Amygdala (tissue), 56 donors: ENCODE data around the gene MEF2B.
"Not testable (repeated sequence)": the region's sequence is repeated elsewhere in the genome, so short reads cannot be mapped to it uniquely, and the experiment has no call there.

Source experiments
- DNase-seq, 56 donors: peaks; one replicate each; lab custom pipeline; 2025; lab: John Stamatoyannopoulos, UW

The MEF2B gene

DNA sequence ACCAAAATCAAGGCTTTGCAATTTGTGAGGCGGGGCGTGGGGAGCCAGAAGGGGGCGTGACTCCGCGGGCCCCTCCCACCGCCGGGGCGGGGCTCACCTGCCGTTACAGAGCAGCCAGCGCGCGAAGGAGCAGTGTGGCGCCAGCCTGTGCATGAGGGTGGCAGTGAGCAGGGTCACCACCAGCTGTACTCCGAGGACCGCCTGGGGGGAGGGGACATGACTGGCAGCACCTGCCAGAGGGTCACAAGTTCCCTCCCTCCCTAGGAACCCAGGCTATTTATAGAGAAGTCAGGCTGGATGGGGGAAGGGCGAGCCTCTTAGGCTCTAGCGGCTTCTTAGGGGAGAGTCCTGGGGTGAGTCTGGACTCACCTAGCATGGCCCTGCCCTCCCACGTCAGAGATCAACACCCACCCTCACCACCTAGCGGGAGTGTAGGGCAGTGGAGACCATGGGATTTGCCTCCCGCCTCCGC, 35.3 kb downstream of the MEF2B start:
- peak in 2 of 56 donors; percentile 28 to 35 for DNase-seq

- peak in 4 of 56 donors; percentile 7 to 22 (median 12) for DNase-seq
Observed at GRCh38 chr19:19133985-19134384, 36.1 kb downstream of the MEF2B start.

DNA sequence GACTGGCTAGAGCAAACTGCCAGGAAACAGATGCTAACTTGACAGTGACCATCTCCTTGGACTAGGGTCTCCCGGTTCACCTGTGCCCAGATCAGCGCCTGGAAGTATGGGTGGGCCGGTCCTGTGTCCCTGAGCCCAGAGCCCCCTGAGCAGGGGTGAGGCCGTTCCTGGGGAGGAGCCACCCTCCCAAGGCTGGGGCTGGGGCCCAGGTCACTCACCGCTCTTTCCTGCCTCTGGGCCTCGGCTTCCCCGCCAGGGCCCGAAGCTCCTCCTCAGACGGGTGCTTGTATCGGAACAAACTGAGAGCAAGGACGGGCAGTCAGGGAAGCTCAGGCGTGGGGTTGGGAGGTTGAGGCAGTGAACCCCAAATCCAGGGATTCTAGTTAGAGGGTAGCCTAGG, 37.2 kb downstream of the MEF2B start:
- DNase-seq: no peak

DNA sequence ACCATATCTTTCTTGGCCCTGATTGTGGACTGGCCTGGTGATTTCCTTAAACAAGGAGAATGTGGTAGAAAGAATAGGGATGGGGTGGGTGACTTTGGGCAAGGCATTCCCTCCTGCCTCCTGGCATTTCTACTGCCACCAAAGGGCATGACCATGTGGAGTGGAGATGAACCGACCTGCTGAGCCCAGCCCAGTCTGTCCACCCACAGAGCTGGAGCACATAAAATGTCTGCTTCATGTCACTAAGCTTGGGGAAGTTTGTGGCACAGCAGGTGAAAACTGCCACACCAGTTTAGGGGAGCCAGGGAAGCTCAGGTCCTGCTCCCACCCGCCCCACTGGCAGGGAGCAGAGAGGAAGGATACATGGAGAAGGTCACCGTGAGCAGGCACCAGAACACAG, 38.1 kb downstream of the MEF2B start:
- DNase-seq: no peak

DNA sequence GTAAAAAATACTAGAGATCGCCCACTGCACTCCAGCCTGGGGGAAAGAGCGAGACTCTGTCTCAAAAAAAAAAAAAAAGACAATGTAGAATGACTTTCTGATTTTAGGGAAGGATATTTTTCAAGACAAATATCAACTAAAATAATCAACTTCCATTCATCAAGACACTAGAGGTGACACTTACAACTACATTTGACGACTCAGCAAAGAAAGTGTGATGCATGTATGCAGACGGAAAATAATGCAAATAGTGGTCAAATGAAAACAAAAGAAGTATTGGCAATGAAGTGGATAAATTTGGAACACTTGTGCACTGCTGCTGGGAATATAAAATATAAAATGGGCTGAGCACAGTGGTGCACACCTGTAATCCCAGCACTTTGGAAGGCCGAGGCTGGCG, 44.0 kb downstream of the MEF2B start:
- DNase-seq: no peak

- DNase-seq: no peak
Observed at GRCh38 chr19:19123386-19123785, 46.7 kb downstream of the MEF2B start.

DNA sequence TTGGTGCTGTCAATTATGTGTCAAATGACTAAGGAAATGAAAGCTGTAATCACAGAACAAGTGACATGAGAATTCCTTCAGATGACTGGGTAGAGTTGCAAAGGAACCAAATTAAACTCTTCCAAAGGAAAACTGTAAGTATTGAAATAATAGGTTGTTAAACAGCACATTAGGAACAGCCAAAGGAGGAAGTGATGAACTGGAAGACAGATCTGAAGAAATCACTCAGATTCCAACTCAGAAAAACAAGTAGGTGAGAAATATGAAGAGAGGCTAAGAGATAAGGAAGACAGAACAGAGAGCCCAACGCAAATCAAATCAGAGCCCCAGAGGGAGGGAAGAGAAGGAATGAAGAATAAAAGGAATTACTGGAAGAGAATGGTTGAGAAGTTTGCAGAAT, 47.2 kb downstream of the MEF2B start:
- no peak for DNase-seq

DNA sequence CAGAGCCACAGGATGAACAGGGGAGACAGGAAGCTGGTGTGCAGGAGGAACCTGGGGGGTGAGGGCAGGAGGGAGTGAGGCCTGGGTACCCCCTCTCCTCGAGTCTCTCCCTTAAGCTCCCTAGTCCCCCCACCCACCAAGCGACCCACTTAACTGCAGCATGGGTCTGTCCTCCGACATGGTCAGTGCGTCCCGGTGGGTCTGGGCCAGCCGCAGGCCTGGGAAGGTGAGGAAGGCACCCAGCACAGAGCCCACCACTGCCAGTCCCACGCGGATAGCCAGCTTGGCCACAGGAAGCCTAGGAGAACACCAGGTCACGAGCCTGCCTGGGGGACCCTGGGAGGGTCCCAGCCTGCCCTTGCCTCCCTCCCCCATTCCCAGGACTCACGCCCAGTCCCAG, 48.7 kb downstream of the MEF2B start:
- DNase-seq: no peak

GRCh38 chr19:19120308-19121231, 49.5 kb downstream of the MEF2B start:
- peak in 11 of 56 donors; percentile 11 to 67 (median 33) for DNase-seq

DNA sequence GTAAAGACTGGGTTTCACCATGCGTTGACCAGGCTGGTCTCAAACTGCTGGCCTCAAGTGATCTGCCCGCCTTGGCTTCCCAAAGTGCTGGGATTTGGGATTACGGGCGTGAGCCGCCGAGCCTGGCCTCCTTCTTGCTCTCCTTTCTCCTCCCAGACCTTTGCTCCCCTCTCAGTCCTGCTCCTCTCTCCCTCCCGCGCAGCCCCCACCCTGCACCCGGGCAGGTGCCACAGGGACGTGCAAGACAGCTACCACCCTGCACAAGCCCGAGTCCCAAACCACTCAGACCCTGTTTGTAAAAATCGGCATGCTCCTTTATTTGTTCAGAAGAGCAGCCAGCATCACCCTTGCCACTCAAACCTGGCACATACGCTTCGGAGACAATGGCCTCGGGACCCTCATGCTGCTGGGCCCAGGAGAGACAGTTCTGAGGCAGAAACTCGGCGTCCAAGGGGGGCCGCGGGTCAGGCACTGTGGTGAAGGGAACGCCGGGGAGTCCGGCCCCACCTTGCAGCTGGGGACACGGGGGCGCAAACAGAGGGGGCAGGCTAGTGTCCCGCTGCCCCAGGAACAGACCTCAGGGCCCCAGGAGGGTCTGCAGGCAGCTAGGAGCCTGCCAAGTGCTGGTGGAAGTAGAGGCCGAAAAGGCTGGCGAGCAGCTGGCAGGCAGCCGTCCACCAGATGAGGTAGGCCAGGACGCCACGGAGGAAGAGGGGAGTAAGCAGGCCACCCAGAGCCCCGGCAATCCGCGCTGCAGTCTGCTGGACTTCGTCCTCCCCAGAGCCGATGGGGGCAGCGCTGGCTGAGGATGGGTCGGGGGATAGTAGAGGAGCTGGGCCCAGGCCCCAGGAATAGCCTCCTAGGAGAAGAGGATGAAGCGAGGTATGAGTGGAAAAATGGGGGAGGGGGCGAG, 50.5 kb downstream of the MEF2B start:
- DNase-seq: no peak

DNA sequence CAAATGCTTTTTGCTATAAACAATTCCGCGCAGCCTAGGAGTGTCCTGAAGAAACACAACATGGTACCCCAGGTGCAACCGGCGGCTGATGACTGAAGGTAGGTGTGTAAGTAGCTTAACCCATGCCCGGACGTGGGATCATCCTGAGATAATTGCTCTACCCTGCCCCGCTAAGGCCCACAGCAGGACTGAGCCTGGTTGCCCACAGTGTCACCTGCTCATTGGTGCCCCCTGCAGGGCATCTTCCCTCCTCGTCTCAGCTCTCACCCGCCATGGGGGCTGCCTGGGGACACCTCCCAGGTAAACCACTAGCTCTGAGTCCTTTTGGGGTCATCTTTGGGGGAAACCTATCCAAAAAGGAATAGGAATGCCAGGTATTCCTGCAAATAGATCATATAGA, 54.1 kb downstream of the MEF2B start:
- DNase-seq: peak in 4 of 56 donors; percentile 8 to 52 (median 23)

- DNase-seq: peak in 9 of 56 donors; percentile 5 to 44 (median 17)
Observed at GRCh38 chr19:19113040-19113626, 56.9 kb downstream of the MEF2B start.

- DNase-seq: no peak
Observed at GRCh38 chr19:19111967-19112580, 58.0 kb downstream of the MEF2B start.

DNA sequence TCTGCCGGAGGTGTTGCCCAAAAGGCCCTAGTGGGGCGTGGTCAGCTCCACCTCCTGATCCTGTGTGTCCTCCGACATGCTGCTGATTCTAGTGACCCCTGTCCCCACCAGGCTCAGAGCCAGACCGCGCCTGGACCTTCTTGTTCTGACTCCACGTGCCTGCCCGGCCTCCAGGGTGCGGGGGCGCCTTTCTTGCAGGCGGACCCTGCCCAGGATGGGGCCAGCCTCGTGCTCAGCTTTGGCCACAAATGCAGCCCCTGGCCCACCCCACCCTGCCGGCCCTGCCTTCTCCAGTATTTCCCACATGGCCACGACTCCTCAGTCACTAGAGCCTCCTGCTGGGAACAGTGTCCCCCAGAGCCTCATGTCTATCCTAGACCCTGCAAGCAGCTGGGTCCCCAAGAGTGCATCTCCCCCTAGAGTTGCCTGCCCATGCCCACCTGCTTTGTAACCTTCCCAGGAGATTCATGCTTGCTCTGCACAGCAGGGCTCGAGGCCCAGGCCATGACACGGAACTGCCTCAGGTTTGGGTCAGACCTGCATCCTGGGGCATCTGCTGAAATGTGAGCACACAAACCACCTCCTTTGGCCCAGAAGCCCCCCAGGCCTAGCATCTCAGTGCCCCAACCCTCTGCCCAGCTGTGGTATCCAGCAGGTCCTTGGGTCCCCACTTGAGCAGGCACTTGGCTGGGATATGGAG, 58.8 kb downstream of the MEF2B start:
- DNase-seq: no peak

DNA sequence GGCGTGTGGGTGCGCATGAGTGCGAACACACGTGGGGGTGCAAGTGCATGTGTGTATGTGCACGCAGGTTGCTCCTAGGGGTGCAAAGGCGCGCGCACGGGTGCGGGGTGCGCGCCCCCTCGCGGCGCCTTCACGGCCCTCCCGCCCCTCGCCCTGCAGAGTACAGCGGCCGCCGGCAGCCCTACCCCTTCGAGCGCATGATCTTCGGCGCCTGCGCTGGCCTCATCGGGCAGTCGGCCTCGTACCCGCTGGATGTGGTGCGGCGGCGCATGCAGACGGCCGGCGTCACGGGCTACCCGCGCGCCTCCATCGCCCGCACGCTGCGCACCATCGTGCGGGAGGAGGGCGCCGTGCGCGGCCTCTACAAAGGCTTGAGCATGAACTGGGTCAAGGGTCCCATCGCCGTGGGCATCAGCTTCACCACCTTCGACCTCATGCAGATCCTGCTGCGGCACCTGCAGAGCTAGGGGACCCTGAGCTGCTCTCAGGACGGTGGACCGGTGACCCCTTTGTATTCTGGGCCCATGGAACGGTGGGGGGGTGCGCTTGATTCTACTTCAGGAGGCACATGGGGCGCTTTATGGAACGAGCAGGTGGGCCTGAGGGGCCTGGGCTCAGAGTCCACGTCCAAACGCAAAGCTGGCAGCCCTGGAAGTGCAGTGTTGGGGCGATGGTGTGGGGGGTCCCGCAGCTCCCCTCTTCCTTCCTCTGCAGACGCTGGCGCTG, 59.5 kb downstream of the MEF2B start:
- peak in 8 of 56 donors; percentile 7 to 33 (median 26) for DNase-seq

- DNase-seq: no peak
Observed at GRCh38 chr19:19109601-19110000, 60.5 kb downstream of the MEF2B start.

DNA sequence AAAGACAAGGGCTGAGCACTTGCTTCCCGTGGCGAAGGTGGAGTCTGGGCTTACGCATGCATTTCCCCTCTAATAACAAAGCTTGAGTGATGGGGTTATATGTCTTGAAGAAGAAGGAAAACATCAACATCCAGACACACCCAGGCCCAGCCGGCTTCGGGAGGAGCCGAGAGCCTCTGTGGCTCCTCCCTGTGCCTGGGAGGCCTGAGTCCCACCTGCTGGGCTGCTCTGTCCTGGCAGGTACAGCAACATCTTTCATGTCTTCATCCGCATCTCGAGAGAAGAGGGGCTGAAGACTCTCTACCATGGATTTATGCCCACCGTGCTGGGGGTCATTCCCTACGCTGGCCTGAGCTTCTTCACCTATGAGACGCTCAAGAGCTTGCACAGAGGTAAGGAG, 62.4 kb downstream of the MEF2B start:
- no peak for DNase-seq

DNA sequence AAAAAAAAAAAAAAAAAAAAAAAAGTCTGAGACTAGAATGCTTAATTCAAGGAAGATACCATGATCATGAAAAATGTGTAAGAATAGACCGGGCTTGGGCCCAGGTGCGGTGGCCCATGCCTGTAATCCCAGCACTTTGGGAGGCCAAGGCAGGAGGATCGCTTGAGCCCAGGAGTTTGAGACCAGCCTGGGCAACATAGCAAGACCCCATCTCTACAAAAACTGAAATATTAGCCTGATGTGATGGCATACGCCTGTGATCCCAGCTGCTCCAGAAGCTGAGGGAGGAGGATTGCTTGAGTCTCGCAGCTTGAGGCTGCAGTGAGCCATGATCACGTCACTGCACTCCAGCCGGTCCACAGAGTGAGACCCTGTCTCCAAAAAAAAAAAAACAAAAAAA, 63.1 kb downstream of the MEF2B start:
- not testable (repeated sequence) for DNase-seq

GRCh38 chr19:19106056-19106551, 64.0 kb downstream of the MEF2B start:
- DNase-seq: no peak
